Adrenal gland (tissue), 12 donors: Measurements from ENCODE around the gene COPG1. TPM values are rescaled to one million over a fixed set of nuclear protein-coding genes. Genes with fewer than 3 reads are reported as not detected.
"Not testable (repeated sequence)": the region's sequence is repeated elsewhere in the genome, so short reads cannot be mapped to it uniquely, and the experiment has no call there.

Experiments used
- DNase-seq, 7 donors: peaks; one replicate each; pipeline ENCODE4 v3.0.0-alpha.2; 2019 to 2020
- H3K27ac ChIP-seq, 5 donors: fragments of 200-600 bp; sonication (generic) in 4 of 5; 1 replicate in 3 of 5; 2 replicates in 2 of 5; pipeline versions ENCODE4 v1.5.1 to v1.8.0; 2016 to 2020; ENCODE audit warnings: mild to moderate bottlenecking in 1 of 5
- H3K27me3 ChIP-seq: fragments of 200-600 bp; 2 replicates; pipeline ENCODE4 v1.8.0; 2021
- H3K36me3 ChIP-seq, 2 donors: fragments of 200-600 bp; replicated peaks in 1 of 2; 1 replicate in 1 of 2; 2 replicates in 1 of 2; pipeline versions ENCODE4 v1.5.1 to v1.8.0; 2018 to 2022
- H3K4me1 ChIP-seq, 2 donors: fragments of 200-600 bp; replicated peaks in 1 of 2; 1 replicate in 1 of 2; 2 replicates in 1 of 2; pipeline versions ENCODE4 v1.5.1 to v1.8.0; 2018 to 2021
- H3K4me3 ChIP-seq, 4 donors: fragments of 200-600 bp; sonication (generic) in 3 of 4; one replicate each; pipeline ENCODE4 v1.5.1; 2016 to 2018
- H3K9me3 ChIP-seq, 3 donors: fragments of 200-600 bp; sonication (generic) in 1 of 3; replicated peaks in 1 of 3; 1 replicate in 2 of 3; 2 replicates in 1 of 3; pipeline versions ENCODE4 v1.5.1 to v1.8.0; 2016 to 2021
- CTCF ChIP-seq, 6 experiments: fragments of 450-650 bp in 4 of 6; fragments of 200-600 bp in 2 of 6; sonication (generic) in 1 of 6; IDR thresholded peaks; 1 replicate in 5 of 6; 2 replicates in 1 of 6; pipeline versions ENCODE4 v1.5.1 to v1.8.0; 2016 to 2021; ENCODE audit warnings: antibody characterized with exemption in 6 of 6, mild to moderate bottlenecking in 2 of 6, moderate library complexity in 1 of 6
- POLR2A ChIP-seq, 2 donors: fragments of 450-650 bp; IDR thresholded peaks; one replicate each; pipeline ENCODE4 v1.6.1; 2017; ENCODE audit warnings: antibody characterized with exemption in 2 of 2, mild to moderate bottlenecking in 2 of 2, moderate library complexity in 1 of 2
- WGBS, 4 donors: extraction: QIAGEN DNeasy Blood & Tissue Kit in 2 of 4; methylation state at CpG; one replicate each; pipeline versions ENCODE4 v1.1.5 to v1.1.7; 2013 to 2017; 5-methylcytosine and 5-hydroxymethylcytosine counted together
- intact Hi-C, 2 donors: fragments of 100-400 bp; cut with DNase I; formaldehyde crosslinking; loops; one replicate each; pipeline versions ENCODE4 v1.14.1 to v1.15.0; 2022 to 2023
- polyA plus RNA-seq, 3 donors: library from polyadenylated mRNA; stranded (reverse); fragments of 200-250 nt in 2 of 3; fragments of 350-450 nt in 1 of 3; fragmentation: Illumina TruSeq in 1 of 3; extraction: RNeasy Lipid Tissue Mini Kit (QIAGEN cat#74804) in 1 of 3; gene quantifications; one replicate each; pipeline ENCODE4 v1.2.3, GENCODE V29; 2013 to 2014
- total RNA-seq, 9 donors: library from RNA; depleted of rRNA in 4 of 9; stranded (reverse); fragments of >200 nt in 4 of 9; fragments of 120-200 nt in 1 of 9; fragmentation: NEBNext Ultra II Directional in 1 of 9; extraction: Animal tissue kit (Norgen Biotek cat#: 25700) in 1 of 9; gene quantifications; one replicate each; pipeline versions ENCODE4 v1.1.0 to v1.2.4, GENCODE V29; 2013 to 2023
- donor health status: healthy with polysubstance abuse.
- donor health status: Bipolar disorder and iron deficiency.
- donor health status: DM: yes; HTN: yes; CAD: no.
- donor health status: DM: no; HTN: no; CAD: no.
- donor health status: DM: no; HTN: no; CAD: no.
- donor health status: DM: yes; HTN: yes; CAD: no.

COPG1 gene
- total and polyA plus RNA-seq, 12 donors, result 84.9 to 318 (median 163) TPM

GRCh38 chr3:129263161-129263910 is 13.9 kb downstream of the COPG1 start:
- no peak overlapping the region for H3K4me3 ChIP-seq
- H3K4me1 ChIP-seq, result no peaks in the 10 kb centered on the region
- intact Hi-C loops, result no loop called here
- H3K36me3 ChIP-seq, result peaks cover 0 to 100% of the 10 kb centered on the region in 2 donors
- H3K9me3 ChIP-seq, result no peaks in the 10 kb centered on the region
- no peak for DNase-seq
- H3K27me3 ChIP-seq, result no peaks in the 10 kb centered on the region
- no peak for TF ChIP-seq POLR2A (IDR thresholded peaks at IDR 0.05)
- H3K27ac ChIP-seq, result no peak overlapping the region
- WGBS, 4 donors, result 84 to 89% (median 86%) methylated on average over 6 of the region's 6 CpGs

GRCh38 chr3:129264994-129265393 is 15.6 kb downstream of the COPG1 start:
- DNase-seq, H3K4me3 ChIP-seq, intact Hi-C loops, H3K9me3 ChIP-seq, H3K27ac ChIP-seq, H3K4me1 ChIP-seq, H3K27me3 ChIP-seq: not testable (repeated sequence)
- WGBS, 4 donors, result 81 to 91% (median 87%) methylated on average over 3 to 6 of the region's 6 CpGs
- H3K36me3 ChIP-seq, result peaks cover 0 to 100% of the 10 kb centered on the region in 2 donors

GRCh38 chr3:129266651-129267050 is 17.2 kb downstream of the COPG1 start:
- Histone ChIP-seq H3K4me3 (no peak overlapping the region), H3K36me3 (peaks cover 0 to 100% of the 10 kb centered on the region in 2 donors), H3K27ac (no peak overlapping the region), H3K4me1 (no peaks in the 10 kb centered on the region), H3K9me3 (no peaks in the 10 kb centered on the region), H3K27me3 (no peaks in the 10 kb centered on the region)
- no peak for TF ChIP-seq CTCF (IDR thresholded peaks at IDR 0.05)
- TF ChIP-seq POLR2A (IDR thresholded peaks at IDR 0.05), result no peak
- DNase-seq, result no peak
- intact Hi-C loops, result no loop called here
- WGBS, 4 donors, result 89 to 92% (median 90%) methylated on average over 4 of the region's 4 CpGs

DNA sequence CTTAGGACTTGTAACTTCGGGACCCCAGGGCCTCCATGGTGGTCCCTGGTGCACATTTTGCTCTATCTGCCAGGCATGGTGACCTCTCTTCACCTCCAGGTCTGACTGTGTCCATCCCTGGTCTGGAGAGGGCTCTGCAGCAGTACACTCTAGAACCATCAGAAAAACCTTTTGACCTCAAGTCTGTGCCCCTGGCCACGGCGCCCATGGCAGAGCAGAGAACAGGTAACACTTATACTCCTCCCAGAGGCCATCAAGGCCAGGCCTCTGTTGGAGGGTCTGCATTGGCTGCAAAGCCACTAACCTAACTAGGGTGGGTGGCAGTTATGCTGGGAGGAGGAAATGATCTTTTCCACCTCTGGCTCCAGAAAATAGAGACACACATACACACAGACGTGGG is 19.0 kb downstream of the COPG1 start:
- DNase-seq, result no peak
- TF ChIP-seq POLR2A (IDR thresholded peaks at IDR 0.05) (no peak), CTCF (IDR thresholded peaks at IDR 0.05) (no peak)
- WGBS, 4 donors, result 81 to 95% (median 90%) methylated on average over 2 to 4 of the region's 4 CpGs
- no peak overlapping the region for H3K27ac ChIP-seq
- no peak overlapping the region for H3K4me3 ChIP-seq
- no peaks in the 10 kb centered on the region for H3K4me1 ChIP-seq
- intact Hi-C loops, result no loop called here
- H3K9me3 ChIP-seq, result no peaks in the 10 kb centered on the region
- no peaks in the 10 kb centered on the region for H3K27me3 ChIP-seq
- peaks cover 0 to 100% of the 10 kb centered on the region in 2 donors for H3K36me3 ChIP-seq

GRCh38 chr3:129271674-129272073 is 22.3 kb downstream of the COPG1 start:
- intact Hi-C loops, result no loop called here
- 93 to 97% (median 95%) methylated on average over 3 to 11 of the region's 11 CpGs for WGBS, 4 donors
- no peak for DNase-seq
- no peaks in the 10 kb centered on the region for H3K9me3 ChIP-seq
- no peak overlapping the region for H3K4me3 ChIP-seq
- no peak for TF ChIP-seq CTCF (IDR thresholded peaks at IDR 0.05)
- no peak for TF ChIP-seq POLR2A (IDR thresholded peaks at IDR 0.05)
- H3K27ac ChIP-seq, result no peak overlapping the region
- peaks cover 0 to 100% of the 10 kb centered on the region in 2 donors for H3K36me3 ChIP-seq
- H3K4me1 ChIP-seq, result no peaks in the 10 kb centered on the region
- no peaks in the 10 kb centered on the region for H3K27me3 ChIP-seq
